RWPE1 (cell line): ENCODE measurements around the gene IRF2BP1.

Experiments
- CTCF ChIA-PET: fragments of 350-600 bp; sonication (Branson Sonifier 250); formaldehyde crosslinking; extraction: SDS; loops from one replicate; lab custom pipeline; 2021; lab: Yijun Ruan, JAX
- POLR2A ChIA-PET: fragments of 400-600 bp; formaldehyde crosslinking; extraction: SDS; loops from one replicate; lab custom pipeline; 2020; ENCODE audit warnings: antibody characterized with exemption; ENCODE audit not compliant: low non-redundant PET; lab: Yijun Ruan, JAX
- DNase-seq: peaks from one replicate; pipeline ENCODE4 v3.0.0; 2012; ENCODE audit warnings: low spot score
- H3K27ac ChIP-seq: fragments of 450-650 bp; 2 replicates; pipeline ENCODE4 v1.5.1; 2017
- TF ChIP-seq, protein P1 (sequence below): fragments of 450-650 bp; conservative IDR thresholded peaks from 2 replicates; pipeline ENCODE4 v1.5.1; 2017; ENCODE audit warnings: low read depth, mild to moderate bottlenecking

Gene IRF2BP1

DNA sequence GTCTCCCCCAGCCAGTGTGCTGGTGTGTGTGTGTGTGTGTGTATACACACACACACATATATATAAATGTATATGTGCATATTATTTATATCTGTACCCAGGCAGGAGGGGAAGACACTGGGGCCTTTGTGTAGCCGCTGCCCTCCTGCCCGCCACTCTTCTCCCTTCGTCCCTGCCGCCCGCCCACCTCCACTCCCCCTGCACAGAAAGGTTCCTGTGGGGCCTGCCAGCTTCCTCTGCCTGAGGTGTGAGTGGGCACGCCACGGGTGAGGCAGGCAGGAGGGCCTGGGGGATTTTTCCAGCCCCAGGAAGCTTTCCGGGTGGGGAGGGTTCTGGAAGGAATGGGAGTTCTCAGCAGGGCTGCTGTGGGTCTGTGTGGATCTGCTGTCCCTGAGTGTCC lies 6.9 kb downstream of the IRF2BP1 start:
- no peak overlapping the region for H3K27ac ChIP-seq
- ChIA-PET CTCF (no interaction called here), POLR2A (interaction anchor here (0.6 kb wide), 1 partner anchor 683 kb away, joined by 4 read pairs; no protein-coding TSS in a partner anchor)
- TF ChIP-seq, protein P1, sequence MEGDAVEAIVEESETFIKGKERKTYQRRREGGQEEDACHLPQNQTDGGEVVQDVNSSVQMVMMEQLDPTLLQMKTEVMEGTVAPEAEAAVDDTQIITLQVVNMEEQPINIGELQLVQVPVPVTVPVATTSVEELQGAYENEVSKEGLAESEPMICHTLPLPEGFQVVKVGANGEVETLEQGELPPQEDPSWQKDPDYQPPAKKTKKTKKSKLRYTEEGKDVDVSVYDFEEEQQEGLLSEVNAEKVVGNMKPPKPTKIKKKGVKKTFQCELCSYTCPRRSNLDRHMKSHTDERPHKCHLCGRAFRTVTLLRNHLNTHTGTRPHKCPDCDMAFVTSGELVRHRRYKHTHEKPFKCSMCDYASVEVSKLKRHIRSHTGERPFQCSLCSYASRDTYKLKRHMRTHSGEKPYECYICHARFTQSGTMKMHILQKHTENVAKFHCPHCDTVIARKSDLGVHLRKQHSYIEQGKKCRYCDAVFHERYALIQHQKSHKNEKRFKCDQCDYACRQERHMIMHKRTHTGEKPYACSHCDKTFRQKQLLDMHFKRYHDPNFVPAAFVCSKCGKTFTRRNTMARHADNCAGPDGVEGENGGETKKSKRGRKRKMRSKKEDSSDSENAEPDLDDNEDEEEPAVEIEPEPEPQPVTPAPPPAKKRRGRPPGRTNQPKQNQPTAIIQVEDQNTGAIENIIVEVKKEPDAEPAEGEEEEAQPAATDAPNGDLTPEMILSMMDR = no peak
- no peak for DNase-seq

DNA sequence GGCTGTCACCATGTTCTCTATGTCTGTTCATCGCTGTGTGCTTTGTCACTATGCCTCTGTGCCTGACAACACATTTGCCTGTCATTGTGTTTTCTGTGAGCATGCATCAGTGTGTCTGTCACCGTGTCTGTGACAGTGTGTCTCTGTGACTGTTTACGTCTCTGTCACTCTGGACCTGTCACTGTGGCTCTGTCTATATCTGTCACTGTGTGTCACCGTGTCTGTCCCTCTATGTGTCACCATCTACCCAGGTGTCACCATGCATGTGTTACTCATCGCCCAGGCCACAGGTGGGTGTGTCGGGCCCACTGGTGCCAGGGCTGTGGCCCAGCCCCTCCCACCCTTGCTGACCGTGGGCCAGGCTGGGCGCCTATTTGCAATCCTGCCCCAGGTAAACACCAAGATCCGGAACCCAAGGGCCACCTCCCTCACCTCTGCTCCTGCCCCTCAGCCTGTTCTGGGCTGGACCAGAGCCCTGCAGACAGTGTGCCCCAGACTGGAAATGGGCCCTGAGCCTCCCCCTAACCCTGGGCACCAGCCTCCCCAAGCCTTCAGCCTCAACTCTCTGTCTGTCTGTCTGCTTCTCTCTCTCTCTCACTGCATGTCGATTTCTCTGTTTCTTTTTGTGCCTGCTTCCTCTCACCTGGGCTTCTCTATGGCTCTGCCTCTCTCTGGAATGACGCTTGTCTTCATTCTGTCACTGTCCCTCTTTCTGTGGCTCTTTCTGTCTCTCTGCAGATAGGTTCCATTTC lies 7.7 kb downstream of the IRF2BP1 start:
- POLR2A ChIA-PET = no interaction called here
- DNase-seq = no peak
- TF ChIP-seq, protein P1 = no peak
- CTCF ChIA-PET = no interaction called here
- no peak overlapping the region for H3K27ac ChIP-seq

GRCh38 chr19:45876411-45877197 lies 9.3 kb downstream of the IRF2BP1 start:
- POLR2A ChIA-PET = interaction anchor here (0.7 kb wide), 1 partner anchor 132 kb away, joined by 4 read pairs; no protein-coding TSS in a partner anchor
- CTCF ChIA-PET = no interaction called here
- TF ChIP-seq, protein P1 = no peak
- no peak for DNase-seq
- no peak overlapping the region for H3K27ac ChIP-seq

GRCh38 chr19:45876161-45876410 lies 9.9 kb downstream of the IRF2BP1 start:
- CTCF ChIA-PET = no interaction called here
- no peak for DNase-seq
- POLR2A ChIA-PET = interaction anchor here (0.7 kb wide), 1 partner anchor 131 kb away, joined by 4 read pairs; no protein-coding TSS in a partner anchor

GRCh38 chr19:45874620-45874966 lies 11.3 kb downstream of the IRF2BP1 start:
- ChIA-PET POLR2A (no interaction called here), CTCF (no interaction called here)
- no peak for DNase-seq
- H3K27ac ChIP-seq = no peak overlapping the region
- TF ChIP-seq, protein P1 = no peak

More at GRCh38 chr19:45876161-45876410, 9.9 kb downstream of the IRF2BP1 start:
- no peak overlapping the region for H3K27ac ChIP-seq
- TF ChIP-seq, protein P1 = no peak

DNA sequence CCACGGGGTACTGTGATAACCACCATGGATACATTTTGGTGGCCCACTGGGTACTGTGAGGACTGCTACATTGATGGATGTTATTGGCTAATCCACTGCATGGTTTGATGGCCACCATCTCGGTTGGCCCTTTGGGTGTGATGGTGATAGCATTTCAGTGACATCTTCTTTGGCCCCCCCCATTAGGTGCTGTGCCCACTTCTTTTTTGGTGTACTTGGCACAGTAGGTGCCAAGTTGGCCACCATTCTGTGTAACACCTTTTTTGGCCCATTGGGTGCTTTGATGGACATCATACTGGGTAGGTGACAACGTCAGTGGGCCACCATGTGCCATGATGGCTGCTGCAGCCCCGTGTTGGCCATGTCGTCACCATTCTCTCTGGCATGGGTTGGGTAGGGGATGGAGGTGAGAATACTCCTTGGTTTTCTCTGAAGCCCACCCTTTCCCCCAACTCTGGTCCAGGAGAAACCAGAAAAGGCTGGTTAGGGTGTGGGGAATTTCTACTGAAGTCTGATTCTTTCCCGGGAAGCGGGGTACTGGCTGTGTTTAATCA lies 12.6 kb downstream of the IRF2BP1 start:
- DNase-seq = no peak
- ChIA-PET POLR2A (no interaction called here), CTCF (interaction anchor here (0.8 kb wide), 1 partner anchor 9 kb away, joined by 4 read pairs; no protein-coding TSS in a partner anchor)
- TF ChIP-seq, protein P1 = no peak
- no peak overlapping the region for H3K27ac ChIP-seq
